Omental fat pad (tissue), 4 donors: ENCODE results near the gene RPP30. TPM values are rescaled to one million over a fixed set of nuclear protein-coding genes. Genes with fewer than 3 reads are reported as not detected.
"Not testable (repeated sequence)": the region's sequence is repeated elsewhere in the genome, so short reads cannot be mapped to it uniquely, and the experiment has no call there.

ENCODE experiments used
- ATAC-seq: fragments of 150-250 bp; one replicate; pipeline ENCODE4 v1.9.1; 2016; ENCODE audit warnings: mild to moderate bottlenecking, moderate library complexity; ENCODE audit not compliant: low FRiP score
- DNase-seq: peaks from one replicate; pipeline ENCODE4 v3.0.0-alpha.2; 2019; ENCODE audit warnings: low spot score
- total RNA-seq, 4 donors: library from RNA; depleted of rRNA; stranded (reverse); fragments of >200 nt; gene quantifications; one replicate each; pipeline ENCODE4 v1.1.0, GENCODE V29; 2016
- TF ChIP-seq, protein P1 (sequence below), 3 donors: fragments of 450-650 bp; IDR thresholded peaks; one replicate each; pipeline ENCODE4 v1.5.1; 2016 to 2017; ENCODE audit warnings: antibody characterized with exemption in 3 of 3, mild to moderate bottlenecking in 3 of 3, moderate library complexity in 2 of 3

RPP30 gene
- total RNA-seq, 4 donors from 2014 or later = 23.1 to 29.9 (median 26.6) TPM

DNA sequence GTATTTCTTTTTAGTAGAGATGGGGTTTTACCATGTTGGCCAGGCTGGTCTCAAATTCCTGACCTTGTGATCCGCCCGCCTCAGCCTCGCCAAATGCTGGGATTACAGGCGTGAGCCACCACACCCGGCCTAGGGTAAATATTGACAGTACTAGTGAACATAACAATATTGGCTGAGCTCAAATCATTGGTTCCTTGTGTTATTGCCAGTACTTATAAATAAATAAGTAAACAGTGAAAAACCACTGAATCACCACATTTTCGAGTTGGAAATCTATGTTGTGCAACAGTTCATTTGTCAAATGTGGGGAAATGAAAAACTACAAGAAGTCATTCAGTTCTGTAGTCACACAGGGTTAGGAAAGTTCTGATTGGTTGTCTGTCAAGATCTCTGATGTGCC, 15.8 kb downstream of the RPP30 start:
- no peak for DNase-seq
- TF ChIP-seq, protein P1, sequence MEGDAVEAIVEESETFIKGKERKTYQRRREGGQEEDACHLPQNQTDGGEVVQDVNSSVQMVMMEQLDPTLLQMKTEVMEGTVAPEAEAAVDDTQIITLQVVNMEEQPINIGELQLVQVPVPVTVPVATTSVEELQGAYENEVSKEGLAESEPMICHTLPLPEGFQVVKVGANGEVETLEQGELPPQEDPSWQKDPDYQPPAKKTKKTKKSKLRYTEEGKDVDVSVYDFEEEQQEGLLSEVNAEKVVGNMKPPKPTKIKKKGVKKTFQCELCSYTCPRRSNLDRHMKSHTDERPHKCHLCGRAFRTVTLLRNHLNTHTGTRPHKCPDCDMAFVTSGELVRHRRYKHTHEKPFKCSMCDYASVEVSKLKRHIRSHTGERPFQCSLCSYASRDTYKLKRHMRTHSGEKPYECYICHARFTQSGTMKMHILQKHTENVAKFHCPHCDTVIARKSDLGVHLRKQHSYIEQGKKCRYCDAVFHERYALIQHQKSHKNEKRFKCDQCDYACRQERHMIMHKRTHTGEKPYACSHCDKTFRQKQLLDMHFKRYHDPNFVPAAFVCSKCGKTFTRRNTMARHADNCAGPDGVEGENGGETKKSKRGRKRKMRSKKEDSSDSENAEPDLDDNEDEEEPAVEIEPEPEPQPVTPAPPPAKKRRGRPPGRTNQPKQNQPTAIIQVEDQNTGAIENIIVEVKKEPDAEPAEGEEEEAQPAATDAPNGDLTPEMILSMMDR (IDR thresholded peaks at IDR 0.05) = no peak
- ATAC-seq = no peak

DNA sequence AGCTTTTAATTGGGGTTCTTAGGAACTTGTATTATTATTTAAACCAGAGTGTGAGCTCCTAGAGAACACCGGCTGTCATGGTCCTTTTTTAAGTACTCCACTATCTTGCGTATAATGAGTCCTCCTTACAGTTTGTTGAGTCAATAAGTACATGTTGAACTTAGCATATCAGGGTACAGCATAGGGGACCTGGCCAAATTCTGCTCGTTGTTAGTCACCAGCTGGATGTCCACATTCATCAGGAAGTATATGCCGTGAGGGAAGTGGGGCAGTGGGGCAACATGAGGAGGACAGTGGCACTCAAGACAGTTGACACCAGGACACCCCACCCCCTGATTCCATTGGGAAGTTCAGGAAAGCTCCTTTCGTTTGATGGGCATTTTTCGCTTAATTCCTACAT, 16.6 kb downstream of the RPP30 start:
- TF ChIP-seq, protein P1 (IDR thresholded peaks at IDR 0.05) = no peak
- DNase-seq (no peak), ATAC-seq (no peak)

DNA sequence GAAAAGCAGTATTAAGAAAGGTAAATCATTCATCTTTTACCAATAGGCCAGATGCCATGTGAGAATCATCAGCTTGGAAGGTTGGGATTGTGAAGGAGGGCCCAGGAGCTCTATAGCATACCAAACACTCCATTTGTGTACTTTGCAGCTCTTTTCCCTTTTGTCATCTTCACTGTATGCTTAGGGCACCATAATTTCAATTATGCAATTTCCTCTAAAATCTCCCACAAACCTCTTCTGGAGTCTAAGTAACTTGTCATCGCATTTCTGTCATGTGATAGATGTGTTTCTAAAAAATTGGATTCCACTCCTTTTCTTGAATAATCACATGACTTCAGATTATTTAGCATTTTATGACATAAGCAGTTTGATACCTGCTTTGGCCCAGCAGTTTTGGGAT, 17.9 kb downstream of the RPP30 start:
- no peak for ATAC-seq
- TF ChIP-seq, protein P1 (IDR thresholded peaks at IDR 0.05) = no peak
- DNase-seq = no peak

DNA sequence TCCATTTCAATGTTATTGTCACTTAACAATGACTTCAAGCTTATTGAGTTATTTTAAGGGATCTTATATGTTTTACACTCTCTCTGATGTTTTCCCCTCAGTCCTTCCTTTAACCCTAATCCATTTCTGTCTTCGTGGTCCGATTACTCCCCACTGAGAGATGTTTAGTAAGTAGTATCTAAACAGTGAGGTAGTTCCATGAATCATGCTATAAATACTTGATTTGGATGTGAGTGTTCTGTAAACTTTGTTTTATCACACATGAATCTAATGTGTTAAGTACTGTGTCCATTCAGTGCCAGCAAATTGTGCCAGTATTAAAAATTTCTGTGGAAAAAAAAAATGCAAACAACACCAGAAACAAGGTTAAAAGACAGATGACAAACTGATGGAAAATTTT, 18.6 kb downstream of the RPP30 start:
- TF ChIP-seq, protein P1 (IDR thresholded peaks at IDR 0.05) = no peak
- DNase-seq (no peak), ATAC-seq (no peak)

DNA sequence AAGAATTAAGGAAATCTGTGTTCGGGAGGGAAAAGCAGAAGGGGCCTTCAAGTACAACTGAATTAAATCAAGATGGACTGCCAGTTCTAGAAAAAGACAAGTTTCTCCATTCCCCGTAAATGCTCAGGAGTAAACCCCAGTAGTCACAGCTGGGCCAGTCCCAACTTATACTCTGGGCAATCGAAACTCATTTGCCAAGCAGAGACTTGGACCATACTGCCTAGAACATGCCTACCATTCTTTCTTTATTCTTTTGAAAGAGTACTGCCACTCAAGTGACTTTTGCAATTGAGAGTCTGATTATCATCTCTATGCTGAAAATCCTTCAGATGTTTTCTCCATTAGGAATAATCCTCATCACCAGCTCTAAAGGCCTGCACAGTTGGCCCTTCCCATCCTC, 21.4 kb downstream of the RPP30 start:
- TF ChIP-seq, protein P1 (IDR thresholded peaks at IDR 0.05) = no peak
- no peak for ATAC-seq

DNA sequence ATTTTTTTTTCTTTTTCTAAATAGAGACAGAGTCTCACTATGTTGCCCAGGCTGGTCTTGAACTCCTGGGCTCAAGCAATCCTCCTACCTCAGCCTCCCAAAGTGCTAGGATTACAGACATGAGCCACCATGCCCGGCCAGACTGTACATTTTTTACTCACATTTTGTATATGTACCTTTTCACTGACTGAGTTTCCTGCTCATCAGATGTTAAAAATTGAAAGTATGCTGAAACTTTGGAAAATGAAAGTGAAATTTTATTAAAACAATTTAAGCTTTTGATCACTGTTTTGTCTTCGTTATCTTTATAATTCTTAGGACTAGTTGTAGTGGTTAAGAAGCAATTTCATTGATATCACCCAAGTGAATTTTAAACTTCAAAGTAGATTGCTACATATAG, 25.1 kb downstream of the RPP30 start:
- not testable (repeated sequence) for ATAC-seq, DNase-seq

More for the DNA sequence above, 21.4 kb downstream of the RPP30 start:
- DNase-seq = no peak

DNA sequence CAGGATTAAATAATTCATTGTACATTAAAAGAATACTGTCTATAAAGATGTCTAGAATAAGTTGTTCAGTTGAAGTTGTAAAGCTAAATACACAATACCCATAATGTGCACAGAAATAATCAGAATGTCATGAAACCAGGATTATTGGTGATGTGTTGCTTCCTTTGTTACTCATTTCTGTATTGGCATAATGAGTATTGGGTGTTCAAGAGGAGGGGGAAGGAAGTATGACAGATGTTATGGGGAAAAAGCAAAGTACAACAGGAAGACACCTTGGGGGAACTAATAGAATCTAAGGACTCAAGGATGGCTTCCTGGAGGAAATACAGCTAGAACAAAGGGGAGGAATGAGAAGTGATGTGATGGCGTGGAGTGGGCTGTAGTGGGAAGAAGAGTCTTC, 34.2 kb downstream of the RPP30 start:
- TF ChIP-seq, protein P1 (IDR thresholded peaks at IDR 0.05) = no peak
- DNase-seq (no peak), ATAC-seq (no peak)

DNA sequence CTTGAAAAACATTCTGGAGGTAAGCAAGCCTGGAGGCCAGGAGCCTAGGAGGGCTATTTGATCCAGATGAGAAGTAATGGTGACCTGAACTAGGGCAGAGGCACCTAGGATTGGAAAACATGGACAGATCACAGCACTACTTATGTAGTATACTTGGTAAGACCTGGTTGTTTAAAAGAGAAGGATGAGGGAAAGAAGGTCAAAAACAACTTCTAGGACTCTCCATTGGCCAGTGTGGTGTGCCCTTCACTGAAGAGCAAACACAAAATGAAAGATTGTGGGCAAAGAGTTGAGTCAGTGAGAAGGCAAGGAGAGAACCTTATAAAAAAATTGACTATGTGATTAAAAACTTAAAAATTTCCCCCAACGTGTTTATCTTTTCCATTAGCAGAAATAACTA, 34.8 kb downstream of the RPP30 start:
- ATAC-seq = no peak
- no peak for DNase-seq

More for the DNA sequence above, 34.8 kb downstream of the RPP30 start:
- TF ChIP-seq, protein P1 (IDR thresholded peaks at IDR 0.05) = no peak
